HCT116 (cell line): ENCODE data around the gene HIVEP3. TPM values are rescaled to one million over a fixed set of nuclear protein-coding genes. Genes with fewer than 3 reads are reported as not detected.

ENCODE experiments used
- ATAC-seq: fragments of 200-7000 bp; cut with Tn5 transposase; 2 replicates; pipeline ENCODE4 v1.9.1; 2020; ENCODE audit warnings: mild to moderate bottlenecking, moderate library complexity
- BruUV-seq: library from RNA; stranded (reverse); fragments of 400-500 nt; replicated peaks from 2 replicates; lab custom pipeline; 2021; lab: Mats Ljungman, UMichigan
- CTCF ChIA-PET: fragments of 300-600 bp; sonication (Branson Sonifier 250); formaldehyde crosslinking; loops from one replicate; lab custom pipeline; 2021; ENCODE audit warnings: antibody characterized with exemption; lab: Charles Lee
- POLR2A ChIA-PET: fragments of 300-600, 350-600 bp; sonication (Branson Sonifier 250); formaldehyde crosslinking; loops from one replicate; lab custom pipeline; 2021; ENCODE audit warnings: antibody characterized with exemption; lab: Charles Lee
- RAD21 ChIA-PET, 2 experiments: fragments of 300-600 bp; sonication (Branson Sonifier 250); formaldehyde crosslinking; loops; one replicate each; lab custom pipeline; 2023; ENCODE audit warnings: low total read pairs in 2 of 2; ENCODE audit not compliant: uncharacterized antibody in 2 of 2, unreplicated experiment in 2 of 2, low non-redundant PET in 1 of 2; lab: Charles Lee
- DNase-seq: peaks from one replicate; pipeline ENCODE4 v3.0.0-alpha.2; 2010; ENCODE audit warnings: low read depth, low spot score
- H2AFZ ChIP-seq: fragments of 200-600 bp; shearing (Covaris generic), sonication (generic); 2 replicates; pipeline ENCODE4 v1.6.1; 2017; ENCODE audit warnings: low read depth, mixed run types, mixed read lengths, antibody characterized with exemption, low read length; ENCODE audit not compliant: poor library complexity, severe bottlenecking
- H3K27ac ChIP-seq: 2 replicates; pipeline ENCODE4 v1.5.1; 2012; ENCODE audit warnings: low read depth, low read length
- H3K27me3 ChIP-seq: fragments of 200-600 bp; sonication (generic); 2 replicates; pipeline ENCODE4 v1.6.1; 2016; ENCODE audit warnings: mixed run types, low read length, mixed read lengths; ENCODE audit not compliant: insufficient read depth
- H3K36me3 ChIP-seq, 2 experiments: fragments of 200-500 bp in 1 of 2; fragments of 200-600 bp in 1 of 2; sonication (Bioruptor generic) in 1 of 2; sonication (generic) in 1 of 2; 2 replicates each; pipeline versions ENCODE4 v1.5.1 to v1.6.1; 2014 to 2016; ENCODE audit warnings: low read length in 2 of 2, inconsistent platforms in 1 of 2, mixed read lengths in 1 of 2, mixed run types in 1 of 2; ENCODE audit not compliant: insufficient read depth in 2 of 2, control insufficient read depth in 1 of 2
- H3K4me1 ChIP-seq, 2 experiments: fragments of 200-600 bp in 1 of 2; sonication (generic) in 1 of 2; 2 replicates each; pipeline versions ENCODE4 v1.5.1 to v1.6.1; 2012 to 2017; ENCODE audit warnings: low read length in 2 of 2, inconsistent platforms in 1 of 2, mild to moderate bottlenecking in 1 of 2, mixed read lengths in 1 of 2, mixed run types in 1 of 2, moderate library complexity in 1 of 2; ENCODE audit not compliant: insufficient read depth in 2 of 2, control insufficient read depth in 1 of 2
- H3K4me2 ChIP-seq: fragments of 200-600 bp; sonication (generic); 2 replicates; pipeline ENCODE4 v1.6.1; 2017; ENCODE audit warnings: mixed run types, low read length, mixed read lengths
- H3K4me3 ChIP-seq, 2 experiments: fragments of 200-600 bp in 1 of 2; sonication (generic) in 1 of 2; replicated peaks in 1 of 2; 2 replicates each; pipeline ENCODE4 v1.5.1; 2011 to 2016; ENCODE audit warnings: low read length in 2 of 2, control low read depth in 1 of 2, low read depth in 1 of 2, mild to moderate bottlenecking in 1 of 2, mixed read lengths in 1 of 2, mixed run types in 1 of 2
- H3K79me2 ChIP-seq: fragments of 200-600 bp; sonication (generic); 2 replicates; pipeline ENCODE4 v1.6.1; 2017; ENCODE audit warnings: mild to moderate bottlenecking, mixed run types, low read length, moderate library complexity, mixed read lengths; ENCODE audit not compliant: insufficient read depth
- H3K9ac ChIP-seq: fragments of 200-600 bp; sonication (generic); 2 replicates; pipeline ENCODE4 v1.6.1; 2016; ENCODE audit warnings: low read length, mixed read lengths
- H3K9me2 ChIP-seq: fragments of 200-600 bp; sonication (generic), shearing (Covaris generic); 2 replicates; pipeline ENCODE4 v1.6.1; 2017; ENCODE audit warnings: mixed run types, mild to moderate bottlenecking, moderate library complexity; ENCODE audit not compliant: insufficient read depth
- H3K9me3 ChIP-seq, 2 experiments: fragments of 200-500 bp in 1 of 2; fragments of 200-600 bp in 1 of 2; sonication (Bioruptor generic) in 1 of 2; sonication (generic) in 1 of 2; 2 replicates each; pipeline ENCODE4 v1.6.1; 2014 to 2017; ENCODE audit warnings: low read length in 2 of 2, mixed read lengths in 2 of 2, inconsistent platforms in 1 of 2, low read depth in 1 of 2, mild to moderate bottlenecking in 1 of 2, mixed run types in 1 of 2, moderate library complexity in 1 of 2; ENCODE audit not compliant: control insufficient read depth in 1 of 2, insufficient read depth in 1 of 2
- H4K20me1 ChIP-seq: fragments of 200-600 bp; sonication (generic), shearing (Covaris generic); 2 replicates; pipeline ENCODE4 v1.6.1; 2017; ENCODE audit warnings: mixed run types, mild to moderate bottlenecking, moderate library complexity; ENCODE audit not compliant: insufficient read depth
- ATF3 ChIP-seq: IDR thresholded peaks from 2 replicates; pipeline ENCODE4 v1.6.1; 2012
- CTCF ChIP-seq, 3 experiments: fragments of 200-600 bp in 1 of 3; sonication (generic) in 1 of 3; IDR thresholded peaks in 2 of 3; conservative IDR thresholded peaks in 1 of 3; 2 replicates each; pipeline ENCODE4 v1.5.1; 2012 to 2017; ENCODE audit warnings: low read depth in 2 of 3, low read length in 2 of 3, antibody characterized with exemption in 1 of 3, borderline replicate concordance in 1 of 3, control low read depth in 1 of 3, mild to moderate bottlenecking in 1 of 3, mixed read lengths in 1 of 3, mixed run types in 1 of 3, moderate library complexity in 1 of 3; ENCODE audit not compliant: insufficient read depth in 1 of 3
- ELF1 ChIP-seq: IDR thresholded peaks from 2 replicates; pipeline ENCODE4 v1.6.1; 2012; ENCODE audit warnings: low read depth, borderline replicate concordance
- EZH2 ChIP-seq: fragments of 200-600 bp; sonication (generic); IDR thresholded peaks from 2 replicates; pipeline ENCODE4 v1.6.1; 2017; ENCODE audit warnings: antibody characterized with exemption, mixed run types
- MAX ChIP-seq: IDR thresholded peaks from 2 replicates; pipeline ENCODE4 v1.6.1; 2012
- POLR2A ChIP-seq: IDR thresholded peaks from 2 replicates; pipeline ENCODE4 v1.7.0; 2011; ENCODE audit warnings: borderline replicate concordance; ENCODE audit not compliant: insufficient read depth, insufficient read length; ENCODE audit errors: extremely low read depth
- POLR2AphosphoS5 ChIP-seq: IDR thresholded peaks from 2 replicates; pipeline ENCODE4 v1.6.1; 2011; ENCODE audit warnings: mild to moderate bottlenecking, low read depth, low read length, moderate library complexity
- RAD21 ChIP-seq: IDR thresholded peaks from 2 replicates; pipeline ENCODE4 v1.6.1; 2012; ENCODE audit warnings: low read depth, mild to moderate bottlenecking
- SIN3A ChIP-seq: IDR thresholded peaks from 2 replicates; pipeline ENCODE4 v1.6.1; 2012; ENCODE audit warnings: low read depth
- SRF ChIP-seq: IDR thresholded peaks from 2 replicates; pipeline ENCODE4 v1.6.1; 2012; ENCODE audit warnings: low read depth
- ZFX ChIP-seq: fragments of 450-650 bp; IDR thresholded peaks from 2 replicates; pipeline ENCODE4 v1.6.1; 2017
- intact Hi-C: fragments of 100-400 bp; cut with micrococcal nuclease; formaldehyde crosslinking; loops from 2 replicates; pipeline ENCODE4 v1.10.0; 2022
- total RNA-seq: library from RNA; stranded (reverse); gene quantifications from one replicate; pipeline ENCODE4 v1.2.1, GENCODE V29; 2021; ENCODE audit not compliant: unreplicated experiment

HIVEP3 gene
- total RNA-seq, 1 experiment from 2014 or later: 7.1 TPM

- TF ChIP-seq ELF1 (no peak), RAD21 (no peak), CTCF (IDR thresholded peaks at IDR 0.05 in 2 of 3, conservative IDR thresholded peaks at IDR 0.05 in 1 of 3; ENCODE audit: borderline replicate concordance in 1 of 3, insufficient read depth in 1 of 3, low read depth in 2 of 3, low read length in 2 of 3) (no peak), SIN3A (no peak), ATF3 (no peak), SRF (no peak), MAX (no peak), POLR2A (no peak)
Observed at GRCh38 chr1:41483960-41484401, 434.7 kb downstream of the HIVEP3 start (continued).

GRCh38 chr1:41483001-41483850 lies 435.5 kb downstream of the HIVEP3 start:
- no TSS peak for BruUV-seq
- Histone ChIP-seq H3K4me1 (peaks cover 34 to 50% of the 10 kb centered on the region in 2 experiments), H3K9me3 (no peaks in the 10 kb centered on the region), H3K27me3 (no peaks in the 10 kb centered on the region), H3K36me3 (no peaks in the 10 kb centered on the region), H3K4me2 (peak overlapping the region; percentile 51)
- POLR2A ChIA-PET: no interaction called here
- DNase-seq: no peak
- intact Hi-C loops: no loop called here
- TF ChIP-seq POLR2AphosphoS5: no peak
- TF ChIP-seq ZFX: no peak
- no peak for TF ChIP-seq EZH2
- TF ChIP-seq, all 23 proteins: peak for 0
- Histone ChIP-seq H2AFZ (peak overlapping the region; percentile 35), H3K4me3 (no peak overlapping the region), H3K9me2 (no peaks in the 10 kb centered on the region), H3K9ac (no peak overlapping the region), H4K20me1 (no peaks in the 10 kb centered on the region), H3K79me2 (no peaks in the 10 kb centered on the region), H3K27ac (peak overlapping the region; percentile 41; the same call in 1 of the 2 replicates)
- no peak for ATAC-seq
- RAD21 ChIA-PET: interaction anchor here in 1 of 2 experiments (0.7 kb wide), 1 partner anchor 51 kb away, joined by 4 read pairs; no protein-coding TSS in a partner anchor
- CTCF ChIA-PET: interaction anchor here (3.1 to 3.9 kb wide), 2 partner anchors 8 to 11 kb away, joined by 15 to 27 read pairs; no protein-coding TSS in a partner anchor
